ENCODE measurements around the gene ANP32B.

GRCh38 chr9:97954550-97954989 is 28.6 kb upstream of the ANP32B start:
- TF ChIP-seq CTCF (conservative IDR thresholded peaks at IDR 0.05; ENCODE audit: low read length): peak; percentile 93
- no peak for TF ChIP-seq EZH2phosphoT487 (IDR thresholded peaks at IDR 0.05; ENCODE audit: borderline replicate concordance, low read depth, low read length)

All from OCI-LY7 (cell line).